Stimulated activated naive CD4-positive, alpha-beta T cell treated with Interleukin-2 at 50 U/mL for 16 hours (primary cell): ENCODE data around the gene CREM.

Source experiments
- DNase-seq: peaks from one replicate; lab custom pipeline; 2025; lab: John Stamatoyannopoulos, UW

CREM gene

GRCh38 chr10:35136263-35136815 lies 9.7 kb downstream of the CREM start:
- DNase-seq: no peak

GRCh38 chr10:35140126-35140525 lies 13.5 kb downstream of the CREM start:
- DNase-seq: no peak

GRCh38 chr10:35140727-35141126 lies 14.1 kb downstream of the CREM start:
- DNase-seq: no peak

GRCh38 chr10:35150308-35150707 lies 23.7 kb downstream of the CREM start:
- no peak for DNase-seq

GRCh38 chr10:35152992-35153391 lies 26.3 kb downstream of the CREM start:
- DNase-seq: no peak

- no peak for DNase-seq
Observed at GRCh38 chr10:35153716-35154115, 27.1 kb downstream of the CREM start.

- DNase-seq: no peak
Observed at GRCh38 chr10:35160743-35161142, 34.1 kb downstream of the CREM start.

- DNase-seq: no peak
Observed at GRCh38 chr10:35161906-35162305, 35.3 kb downstream of the CREM start.

GRCh38 chr10:35165136-35165535 lies 38.5 kb downstream of the CREM start:
- no peak for DNase-seq

- DNase-seq: no peak
Observed at GRCh38 chr10:35165811-35166210, 39.2 kb downstream of the CREM start.

- DNase-seq: no peak
Observed at GRCh38 chr10:35166607-35167006, 40.0 kb downstream of the CREM start.

- no peak for DNase-seq
Observed at GRCh38 chr10:35167342-35167741, 40.7 kb downstream of the CREM start.

GRCh38 chr10:35172146-35172545 lies 45.5 kb downstream of the CREM start:
- DNase-seq: no peak

GRCh38 chr10:35172574-35172973 lies 45.9 kb downstream of the CREM start:
- no peak for DNase-seq

- no peak for DNase-seq
Observed at GRCh38 chr10:35178331-35178730, 51.7 kb downstream of the CREM start.

- DNase-seq: no peak
Observed at GRCh38 chr10:35182631-35183510, 56.2 kb downstream of the CREM start.

- DNase-seq: no peak
Observed at GRCh38 chr10:35184527-35185171, 58.0 kb downstream of the CREM start.

- DNase-seq: no peak
Observed at GRCh38 chr10:35185260-35186034, 58.8 kb downstream of the CREM start.

GRCh38 chr10:35188954-35189353 lies 62.3 kb downstream of the CREM start:
- DNase-seq: no peak

GRCh38 chr10:35191523-35191922 lies 64.9 kb downstream of the CREM start:
- no peak for DNase-seq

- no peak for DNase-seq
Observed at GRCh38 chr10:35192645-35193249, 66.1 kb downstream of the CREM start.

- DNase-seq: no peak
Observed at GRCh38 chr10:35194471-35194870, 67.8 kb downstream of the CREM start.
